Measurements from ENCODE around the gene ZNF10.

DNA sequence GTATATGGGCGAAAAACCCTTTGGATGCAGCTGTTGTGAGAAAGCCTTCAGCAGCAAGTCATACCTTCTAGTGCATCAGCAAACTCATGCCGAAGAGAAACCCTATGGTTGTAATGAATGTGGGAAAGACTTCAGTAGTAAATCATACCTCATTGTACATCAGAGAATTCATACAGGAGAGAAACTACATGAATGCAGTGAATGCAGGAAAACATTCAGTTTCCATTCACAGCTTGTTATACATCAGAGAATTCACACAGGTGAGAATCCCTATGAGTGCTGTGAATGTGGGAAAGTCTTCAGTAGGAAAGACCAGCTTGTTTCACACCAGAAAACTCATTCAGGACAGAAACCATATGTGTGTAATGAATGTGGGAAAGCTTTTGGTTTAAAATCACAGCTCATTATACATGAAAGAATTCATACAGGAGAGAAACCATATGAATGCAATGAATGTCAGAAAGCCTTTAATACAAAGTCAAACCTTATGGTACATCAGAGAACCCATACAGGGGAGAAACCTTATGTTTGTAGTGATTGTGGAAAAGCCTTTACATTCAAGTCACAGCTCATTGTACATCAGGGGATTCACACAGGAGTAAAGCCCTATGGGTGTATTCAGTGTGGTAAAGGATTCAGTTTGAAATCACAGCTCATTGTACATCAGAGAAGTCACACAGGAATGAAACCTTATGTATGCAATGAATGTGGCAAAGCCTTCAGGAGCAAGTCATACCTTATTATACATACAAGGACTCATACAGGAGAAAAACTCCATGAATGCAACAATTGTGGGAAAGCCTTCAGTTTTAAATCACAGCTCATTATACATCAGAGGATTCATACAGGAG, 72.3 kb downstream of the ZNF10 start:
- TF ChIP-seq, protein P1, sequence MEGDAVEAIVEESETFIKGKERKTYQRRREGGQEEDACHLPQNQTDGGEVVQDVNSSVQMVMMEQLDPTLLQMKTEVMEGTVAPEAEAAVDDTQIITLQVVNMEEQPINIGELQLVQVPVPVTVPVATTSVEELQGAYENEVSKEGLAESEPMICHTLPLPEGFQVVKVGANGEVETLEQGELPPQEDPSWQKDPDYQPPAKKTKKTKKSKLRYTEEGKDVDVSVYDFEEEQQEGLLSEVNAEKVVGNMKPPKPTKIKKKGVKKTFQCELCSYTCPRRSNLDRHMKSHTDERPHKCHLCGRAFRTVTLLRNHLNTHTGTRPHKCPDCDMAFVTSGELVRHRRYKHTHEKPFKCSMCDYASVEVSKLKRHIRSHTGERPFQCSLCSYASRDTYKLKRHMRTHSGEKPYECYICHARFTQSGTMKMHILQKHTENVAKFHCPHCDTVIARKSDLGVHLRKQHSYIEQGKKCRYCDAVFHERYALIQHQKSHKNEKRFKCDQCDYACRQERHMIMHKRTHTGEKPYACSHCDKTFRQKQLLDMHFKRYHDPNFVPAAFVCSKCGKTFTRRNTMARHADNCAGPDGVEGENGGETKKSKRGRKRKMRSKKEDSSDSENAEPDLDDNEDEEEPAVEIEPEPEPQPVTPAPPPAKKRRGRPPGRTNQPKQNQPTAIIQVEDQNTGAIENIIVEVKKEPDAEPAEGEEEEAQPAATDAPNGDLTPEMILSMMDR (IDR thresholded peaks at IDR 0.05 in 4 of 5, conservative IDR thresholded peaks at IDR 0.05 in 1 of 5): no peak
- no peak for TF ChIP-seq POLR2A (IDR thresholded peaks at IDR 0.05)

Data from gastrocnemius medialis (tissue), 4 donors.